B cell (primary cell): Measurements from ENCODE around the gene EDDM13. TPM values are rescaled to one million over a fixed set of nuclear protein-coding genes. Genes with fewer than 3 reads are reported as not detected.

Source experiments
- ATAC-seq: fragments of 200-7000 bp; cut with Tn5 transposase; one replicate; pipeline ENCODE4 v1.10.0; 2021; ENCODE audit warnings: low read depth, mild to moderate bottlenecking, moderate number of reproducible peaks, moderate library complexity
- CTCF ChIA-PET: fragments of 350-600 bp; sonication (Branson Sonifier 250); formaldehyde crosslinking; loops from one replicate; lab custom pipeline; 2021; ENCODE audit warnings: antibody characterized with exemption, inconsistent platforms; lab: Charles Lee
- POLR2A ChIA-PET: fragments of 350-600 bp; sonication (Branson Sonifier 250); formaldehyde crosslinking; loops from one replicate; lab custom pipeline; 2021; ENCODE audit warnings: antibody characterized with exemption; lab: Charles Lee
- DNase-seq: peaks from one replicate; pipeline ENCODE4 v3.0.0; 2013
- H2AFZ ChIP-seq: 2 replicates; pipeline ENCODE4 v1.6.1; 2012; ENCODE audit warnings: mild to moderate bottlenecking, low read depth, low read length; ENCODE audit not compliant: insufficient read depth, poor library complexity, severe bottlenecking
- H3K27ac ChIP-seq, 2 donors: 1 replicate in 1 of 2; 2 replicates in 1 of 2; pipeline ENCODE4 v1.5.1; 2012 to 2013; ENCODE audit warnings: low read length in 2 of 2, mild to moderate bottlenecking in 2 of 2, moderate library complexity in 1 of 2
- H3K27me3 ChIP-seq, 4 experiments: fragments of 200-600 bp in 1 of 4; sonication (generic) in 1 of 4; replicated peaks in 1 of 4; 1 replicate in 2 of 4; 2 replicates in 2 of 4; pipeline versions ENCODE4 v1.6.1 to v1.7.0; 2013 to 2016; ENCODE audit warnings: low read length in 3 of 4, mild to moderate bottlenecking in 2 of 4, mixed read lengths in 1 of 4, moderate library complexity in 1 of 4; ENCODE audit not compliant: insufficient read depth in 4 of 4, control insufficient read depth in 3 of 4; ENCODE audit errors: control extremely low read depth in 1 of 4
- H3K36me3 ChIP-seq, 2 experiments: replicated peaks in 1 of 2; 1 replicate in 1 of 2; 2 replicates in 1 of 2; pipeline versions ENCODE4 v1.6.1 to v1.7.1; 2013; ENCODE audit warnings: low read length in 1 of 2; ENCODE audit not compliant: insufficient read depth in 2 of 2, control insufficient read depth in 1 of 2; ENCODE audit errors: control extremely low read depth in 1 of 2, extremely low read depth in 1 of 2
- H3K4me1 ChIP-seq, 2 donors: fragments of 200-600 bp in 1 of 2; sonication (generic) in 1 of 2; 1 replicate in 1 of 2; 2 replicates in 1 of 2; pipeline versions ENCODE4 v1.5.1 to v1.6.1; 2013 to 2017; ENCODE audit warnings: low read length in 2 of 2; ENCODE audit not compliant: control insufficient read depth in 2 of 2, insufficient read depth in 2 of 2
- H3K4me2 ChIP-seq: replicated peaks from 2 replicates; pipeline ENCODE3; 2012; ENCODE audit warnings: mild to moderate bottlenecking, low read depth, low read length; ENCODE audit not compliant: poor library complexity, severe bottlenecking
- H3K4me3 ChIP-seq, 5 experiments: fragments of 200-600 bp in 1 of 5; sonication (generic) in 1 of 5; 1 replicate in 3 of 5; 2 replicates in 2 of 5; pipeline versions ENCODE4 v1.5.1 to v1.7.0; 2011 to 2016; ENCODE audit warnings: low read length in 4 of 5, mild to moderate bottlenecking in 4 of 5, low read depth in 2 of 5, control low read depth in 1 of 5, moderate library complexity in 1 of 5; ENCODE audit not compliant: insufficient read depth in 1 of 5; ENCODE audit errors: control extremely low read depth in 1 of 5, extremely low read depth in 1 of 5
- H3K79me2 ChIP-seq: fragments of 200-600 bp; sonication (generic); one replicate; pipeline ENCODE4 v1.6.0; 2016; ENCODE audit warnings: low read length; ENCODE audit not compliant: control insufficient read depth, insufficient read depth
- H3K9ac ChIP-seq: fragments of 200-600 bp; sonication (generic); 2 replicates; pipeline ENCODE4 v1.6.1; 2017; ENCODE audit warnings: mild to moderate bottlenecking, low read length, moderate library complexity
- H3K9me3 ChIP-seq, 3 donors: one replicate each; pipeline versions ENCODE4 v1.6.1 to v1.7.1; 2013; ENCODE audit warnings: low read length in 2 of 3; ENCODE audit not compliant: control insufficient read depth in 2 of 3, insufficient read depth in 1 of 3; ENCODE audit errors: control extremely low read depth in 1 of 3
- H4K20me1 ChIP-seq: 2 replicates; pipeline ENCODE4 v1.6.0; 2012; ENCODE audit warnings: mild to moderate bottlenecking, low read length; ENCODE audit not compliant: insufficient read depth, control insufficient read depth, poor library complexity, severe bottlenecking
- H3K27ac Mint-ChIP-seq: one replicate; pipeline ENCODE4 v1.8.0; 2021; ENCODE audit warnings: mixed read lengths
- H3K27me3 Mint-ChIP-seq: one replicate; pipeline ENCODE4 v1.8.0; 2021; ENCODE audit warnings: mixed read lengths
- H3K4me1 Mint-ChIP-seq: one replicate; pipeline ENCODE4 v1.8.0; 2021; ENCODE audit warnings: mixed read lengths
- H3K4me3 Mint-ChIP-seq: one replicate; pipeline ENCODE4 v1.8.0; 2021; ENCODE audit warnings: mixed read lengths
- H3K9me3 Mint-ChIP-seq: one replicate; pipeline ENCODE4 v1.8.0; 2022; ENCODE audit warnings: mixed read lengths; ENCODE audit not compliant: insufficient read depth
- CTCF ChIP-seq: fragments of 200-600 bp; IDR thresholded peaks from one replicate; pipeline ENCODE4 v1.8.0; 2022; ENCODE audit warnings: antibody characterized with exemption, mild to moderate bottlenecking
- EZH2 ChIP-seq: IDR thresholded peaks from 2 replicates; pipeline ENCODE4 v1.6.1; 2012; ENCODE audit warnings: borderline replicate concordance, low read depth, mild to moderate bottlenecking, moderate library complexity, low read length; ENCODE audit not compliant: insufficient read depth, poor library complexity, severe bottlenecking
- WGBS: methylation state at CpG from one replicate; pipeline ENCODE4 v1.1.5; 2013; ENCODE audit warnings: missing lambda C conversion rate; ENCODE audit not compliant: insufficient coverage; 5-methylcytosine and 5-hydroxymethylcytosine counted together
- intact Hi-C: fragments of 100-400 bp; cut with micrococcal nuclease; formaldehyde crosslinking; loops from one replicate; pipeline ENCODE4 v1.10.0; 2022
- polyA plus RNA-seq: library from polyadenylated mRNA; depleted of rRNA; stranded (reverse); fragments of >200 nt; gene quantifications from 2 replicates; pipeline ENCODE4 v1.2.3, GENCODE V29; 2012
- total RNA-seq, 2 donors: library from RNA; stranded (reverse); fragments of 120-200 nt in 1 of 2; gene quantifications; 1 replicate in 1 of 2; 2 replicates in 1 of 2; pipeline versions ENCODE4 v1.2.3 to v1.2.4, GENCODE V29; 2013 to 2022

EDDM13 gene
- total and polyA plus RNA-seq, 2 donors (not counting 1 experiment from before 2014, with no cell fraction given), result not detected

GRCh38 chr19:56263319-56263718 is 9.2 kb upstream of the EDDM13 start:
- DNase-seq (no peak), ATAC-seq (no peak)
- H3K9ac ChIP-seq, result no peak overlapping the region
- H2AFZ ChIP-seq, result no peak overlapping the region
- H3K4me2 ChIP-seq, result no peak overlapping the region
- no peaks in the 10 kb centered on the region for H4K20me1 ChIP-seq
- no peak for TF ChIP-seq CTCF
- no peak for TF ChIP-seq EZH2
- H3K9me3 ChIP-seq, result no peaks in the 10 kb centered on the region
- Mint-ChIP-seq H3K4me3 (no peak overlapping the region), H3K4me1 (no peaks in the 10 kb centered on the region), H3K27me3 (no peaks in the 10 kb centered on the region), H3K27ac (no peak overlapping the region), H3K9me3 (no peaks in the 10 kb centered on the region)
- no peaks in the 10 kb centered on the region for H3K4me1 ChIP-seq
- intact Hi-C loops, result no loop called here
- no peaks in the 10 kb centered on the region for H3K36me3 ChIP-seq
- no peak overlapping the region for H3K4me3 ChIP-seq
- H3K79me2 ChIP-seq, result no peaks in the 10 kb centered on the region
- ChIA-PET POLR2A (no interaction called here), CTCF (interaction anchor here (2.5 kb wide), 1 partner anchor 70 kb away, joined by 9 read pairs; no protein-coding TSS in a partner anchor)
- no peaks in the 10 kb centered on the region for H3K27me3 ChIP-seq
- H3K27ac ChIP-seq, result no peak overlapping the region
- WGBS, result no CpG with 5 or more reads among the region's 5 CpGs

- Histone ChIP-seq H3K27ac (no peak overlapping the region), H3K4me1 (no peaks in the 10 kb centered on the region), H4K20me1 (no peaks in the 10 kb centered on the region), H3K4me3 (no peak overlapping the region), H3K9ac (no peak overlapping the region), H3K27me3 (no peaks in the 10 kb centered on the region), H2AFZ (no peak overlapping the region), H3K4me2 (no peak overlapping the region), H3K36me3 (no peaks in the 10 kb centered on the region), H3K9me3 (no peaks in the 10 kb centered on the region), H3K79me2 (no peaks in the 10 kb centered on the region)
- POLR2A ChIA-PET, result no interaction called here
- intact Hi-C loops, result no loop called here
- no peaks in the 10 kb centered on the region for H3K9me3 Mint-ChIP-seq
- ATAC-seq, result no peak
- H3K27me3 Mint-ChIP-seq, result no peaks in the 10 kb centered on the region
- CTCF ChIA-PET, result interaction anchor here (3.7 kb wide), 1 partner anchor 13 kb away, joined by 21 read pairs; no protein-coding TSS in a partner anchor
- DNase-seq, result no peak
- 86% methylated on average over 2 of the region's 3 CpGs for WGBS
- TF ChIP-seq EZH2, result no peak
- TF ChIP-seq CTCF, result no peak
- H3K4me1 Mint-ChIP-seq, result no peaks in the 10 kb centered on the region
- H3K4me3 Mint-ChIP-seq, result no peak overlapping the region
- no peak overlapping the region for H3K27ac Mint-ChIP-seq
Observed at GRCh38 chr19:56266051-56266450, 6.5 kb upstream of the EDDM13 start.
